ENCODE results near the gene VRK3.

Gene VRK3

DNA sequence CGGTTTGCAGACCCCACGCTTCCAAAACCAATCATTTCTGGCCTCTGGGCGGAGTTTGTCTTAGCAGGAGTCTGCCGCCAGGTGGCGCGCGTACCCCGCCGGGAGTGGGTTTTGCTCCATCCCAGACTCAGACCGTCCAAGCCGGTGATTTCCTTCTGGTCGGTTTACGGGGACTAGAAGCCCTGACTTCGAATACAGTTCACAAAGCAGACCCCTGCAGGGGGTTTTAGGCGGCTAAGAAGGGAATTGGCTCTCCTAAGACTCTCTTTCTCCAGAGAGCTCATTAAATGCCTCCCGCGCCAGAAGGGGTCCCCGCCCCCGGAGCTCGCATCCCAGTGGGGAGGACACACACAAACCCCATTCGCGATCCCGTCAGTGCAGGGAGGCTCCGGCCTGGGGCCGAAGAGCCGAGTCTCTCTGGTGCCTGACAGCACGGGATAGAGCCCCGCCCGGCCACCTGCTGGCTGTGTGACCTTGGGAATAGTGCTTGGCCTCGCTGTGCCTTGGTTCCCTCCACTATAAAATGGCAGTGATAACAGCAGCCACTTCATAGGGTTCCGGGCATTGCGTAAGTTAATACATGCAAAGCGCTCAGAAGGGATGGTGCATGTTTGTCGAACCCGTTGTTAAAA is 87.3 kb downstream of the VRK3 start:
- peaks cover 4% of the 10 kb centered on the region in 2 donors for H3K4me1 ChIP-seq (ENCODE audit: control insufficient read depth in 2 of 2, insufficient read depth in 2 of 2, low read length in 2 of 2)
- H3K27me3 ChIP-seq (ENCODE audit: control insufficient read depth in 2 of 2, insufficient read depth in 2 of 2, low read length in 2 of 2): no peaks in the 10 kb centered on the region
- H3K27ac ChIP-seq (ENCODE audit: low read depth in 2 of 2, low read length in 2 of 2): no peak overlapping the region
- peaks cover 0 to 1% of the 10 kb centered on the region in 2 donors for H3K36me3 ChIP-seq (ENCODE audit: control insufficient read depth in 2 of 2, insufficient read depth in 2 of 2, low read length in 2 of 2)
- H3K9me3 ChIP-seq (ENCODE audit: control insufficient read depth in 2 of 2, low read length in 2 of 2): no peaks in the 10 kb centered on the region
- peak overlapping the region; percentile 22 to 37 for H3K4me3 ChIP-seq (ENCODE audit: low read length in 2 of 2)
- no peak overlapping the region for H3K9ac ChIP-seq (ENCODE audit: low read depth in 1 of 2, low read length in 2 of 2)

DNA sequence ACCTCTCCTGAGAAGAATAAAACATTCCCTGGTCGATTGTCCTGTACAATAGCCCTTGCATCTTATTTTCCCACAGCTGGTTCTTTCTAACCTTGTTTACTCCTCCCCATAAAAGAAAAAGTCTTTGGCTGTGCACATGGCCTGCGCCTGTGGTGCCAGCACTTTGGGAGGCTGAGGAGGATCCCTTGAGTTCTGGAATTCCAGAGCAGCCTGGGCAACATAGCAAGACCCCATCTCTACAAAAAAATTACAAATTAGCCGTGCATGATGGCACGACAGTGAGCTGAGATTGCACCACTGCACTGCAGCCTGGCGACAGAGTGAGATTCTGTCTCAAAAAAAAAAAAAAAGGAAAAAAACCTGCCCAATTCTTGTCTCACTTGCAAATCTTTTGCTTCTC is 88.6 kb downstream of the VRK3 start:
- H3K36me3 ChIP-seq (ENCODE audit: control insufficient read depth in 2 of 2, insufficient read depth in 2 of 2, low read length in 2 of 2): peaks cover 0 to 4% of the 10 kb centered on the region in 2 donors
- H3K4me1 ChIP-seq (ENCODE audit: control insufficient read depth in 2 of 2, insufficient read depth in 2 of 2, low read length in 2 of 2): peaks cover 4% of the 10 kb centered on the region in 2 donors
- no peak overlapping the region for H3K9ac ChIP-seq (ENCODE audit: low read depth in 1 of 2, low read length in 2 of 2)
- H3K9me3 ChIP-seq (ENCODE audit: control insufficient read depth in 2 of 2, low read length in 2 of 2): no peaks in the 10 kb centered on the region
- no peak overlapping the region for H3K27ac ChIP-seq (ENCODE audit: low read depth in 2 of 2, low read length in 2 of 2)
- no peak overlapping the region for H3K4me3 ChIP-seq (ENCODE audit: low read length in 2 of 2)
- H3K27me3 ChIP-seq (ENCODE audit: control insufficient read depth in 2 of 2, insufficient read depth in 2 of 2, low read length in 2 of 2): no peaks in the 10 kb centered on the region

DNA sequence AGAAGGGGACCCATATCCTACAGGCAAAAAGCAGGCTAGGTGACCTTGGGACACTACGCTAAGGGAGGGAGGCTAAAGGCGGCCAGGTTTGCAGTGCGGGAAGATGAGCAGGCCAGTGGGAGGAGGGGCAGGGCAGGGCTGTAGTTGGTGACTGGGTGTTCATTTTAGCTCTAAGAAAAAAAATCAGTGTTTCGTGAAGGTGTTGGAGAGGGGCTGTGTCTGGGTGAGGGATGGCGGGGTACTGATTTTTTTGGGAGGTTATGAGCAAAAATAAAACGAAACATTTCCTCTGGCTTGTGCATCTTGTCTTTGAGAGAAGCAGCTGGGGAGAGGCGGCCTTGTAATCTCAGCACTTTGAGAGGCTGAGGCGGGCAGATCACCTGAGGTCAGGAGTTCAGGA is 91.5 kb downstream of the VRK3 start:
- H3K9me3 ChIP-seq (ENCODE audit: control insufficient read depth in 2 of 2, low read length in 2 of 2): no peaks in the 10 kb centered on the region
- H3K4me3 ChIP-seq (ENCODE audit: low read length in 2 of 2): no peak overlapping the region
- H3K27me3 ChIP-seq (ENCODE audit: control insufficient read depth in 2 of 2, insufficient read depth in 2 of 2, low read length in 2 of 2): no peaks in the 10 kb centered on the region
- H3K27ac ChIP-seq (ENCODE audit: low read depth in 2 of 2, low read length in 2 of 2): no peak overlapping the region
- H3K36me3 ChIP-seq (ENCODE audit: control insufficient read depth in 2 of 2, insufficient read depth in 2 of 2, low read length in 2 of 2): peaks cover 0 to 4% of the 10 kb centered on the region in 2 donors
- no peak overlapping the region for H3K9ac ChIP-seq (ENCODE audit: low read depth in 1 of 2, low read length in 2 of 2)
- peaks cover 4 to 6% of the 10 kb centered on the region in 2 donors for H3K4me1 ChIP-seq (ENCODE audit: control insufficient read depth in 2 of 2, insufficient read depth in 2 of 2, low read length in 2 of 2)

DNA sequence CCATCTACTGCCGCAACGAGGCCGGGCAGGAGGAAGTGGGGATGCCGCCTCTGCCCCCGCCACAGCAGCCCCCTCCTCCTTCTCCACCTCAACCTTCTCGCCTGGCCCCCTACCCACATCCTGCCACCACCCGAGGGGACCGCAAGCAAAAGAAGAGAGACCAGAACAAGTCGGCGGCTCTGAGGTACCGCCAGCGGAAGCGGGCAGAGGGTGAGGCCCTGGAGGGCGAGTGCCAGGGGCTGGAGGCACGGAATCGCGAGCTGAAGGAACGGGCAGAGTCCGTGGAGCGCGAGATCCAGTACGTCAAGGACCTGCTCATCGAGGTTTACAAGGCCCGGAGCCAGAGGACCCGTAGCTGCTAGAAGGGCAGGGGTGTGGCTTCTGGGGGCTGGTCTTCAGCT is 92.4 kb downstream of the VRK3 start:
- no peak overlapping the region for H3K4me3 ChIP-seq (ENCODE audit: low read length in 2 of 2)
- H3K4me1 ChIP-seq (ENCODE audit: control insufficient read depth in 2 of 2, insufficient read depth in 2 of 2, low read length in 2 of 2): peaks cover 3 to 10% of the 10 kb centered on the region in 2 donors

DNA sequence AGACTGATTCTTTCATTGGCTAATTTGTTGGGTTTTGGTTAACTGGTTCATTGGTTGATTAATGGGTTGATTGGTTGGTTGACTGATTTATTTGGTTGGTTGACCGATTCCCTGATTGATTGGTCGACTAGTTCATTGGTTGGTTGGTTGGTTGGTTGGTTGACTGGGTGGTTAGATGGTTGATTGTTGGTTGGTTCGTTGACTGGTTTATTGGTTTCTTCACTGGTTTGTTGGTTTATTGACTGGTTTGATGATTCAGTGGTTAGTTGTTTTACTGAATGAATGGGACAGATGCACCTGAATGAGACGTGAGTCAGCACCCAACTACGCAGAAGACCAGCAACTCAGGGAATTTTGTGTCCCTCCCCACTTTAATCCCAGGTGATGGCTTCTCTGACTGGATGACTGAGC is 93.1 kb downstream of the VRK3 start:
- H3K9me3 ChIP-seq (ENCODE audit: control insufficient read depth in 2 of 2, low read length in 2 of 2): no peaks in the 10 kb centered on the region
- peaks cover 8 to 14% of the 10 kb centered on the region in 2 donors for H3K4me1 ChIP-seq (ENCODE audit: control insufficient read depth in 2 of 2, insufficient read depth in 2 of 2, low read length in 2 of 2)
- no peak overlapping the region for H3K27ac ChIP-seq (ENCODE audit: low read depth in 2 of 2, low read length in 2 of 2)
- no peak overlapping the region for H3K4me3 ChIP-seq (ENCODE audit: low read length in 2 of 2)
- peaks cover 0 to 12% of the 10 kb centered on the region in 2 donors for H3K36me3 ChIP-seq (ENCODE audit: control insufficient read depth in 2 of 2, insufficient read depth in 2 of 2, low read length in 2 of 2)
- no peak overlapping the region for H3K9ac ChIP-seq (ENCODE audit: low read depth in 1 of 2, low read length in 2 of 2)
- no peaks in the 10 kb centered on the region for H3K27me3 ChIP-seq (ENCODE audit: control insufficient read depth in 2 of 2, insufficient read depth in 2 of 2, low read length in 2 of 2)

More for the DNA sequence above, 92.4 kb downstream of the VRK3 start:
- peaks cover 0 to 5% of the 10 kb centered on the region in 2 donors for H3K36me3 ChIP-seq (ENCODE audit: control insufficient read depth in 2 of 2, insufficient read depth in 2 of 2, low read length in 2 of 2)
- H3K9ac ChIP-seq (ENCODE audit: low read depth in 1 of 2, low read length in 2 of 2): no peak overlapping the region
- H3K27me3 ChIP-seq (ENCODE audit: control insufficient read depth in 2 of 2, insufficient read depth in 2 of 2, low read length in 2 of 2): no peaks in the 10 kb centered on the region
- no peaks in the 10 kb centered on the region for H3K9me3 ChIP-seq (ENCODE audit: control insufficient read depth in 2 of 2, low read length in 2 of 2)
- no peak overlapping the region for H3K27ac ChIP-seq (ENCODE audit: low read depth in 2 of 2, low read length in 2 of 2)

DNA sequence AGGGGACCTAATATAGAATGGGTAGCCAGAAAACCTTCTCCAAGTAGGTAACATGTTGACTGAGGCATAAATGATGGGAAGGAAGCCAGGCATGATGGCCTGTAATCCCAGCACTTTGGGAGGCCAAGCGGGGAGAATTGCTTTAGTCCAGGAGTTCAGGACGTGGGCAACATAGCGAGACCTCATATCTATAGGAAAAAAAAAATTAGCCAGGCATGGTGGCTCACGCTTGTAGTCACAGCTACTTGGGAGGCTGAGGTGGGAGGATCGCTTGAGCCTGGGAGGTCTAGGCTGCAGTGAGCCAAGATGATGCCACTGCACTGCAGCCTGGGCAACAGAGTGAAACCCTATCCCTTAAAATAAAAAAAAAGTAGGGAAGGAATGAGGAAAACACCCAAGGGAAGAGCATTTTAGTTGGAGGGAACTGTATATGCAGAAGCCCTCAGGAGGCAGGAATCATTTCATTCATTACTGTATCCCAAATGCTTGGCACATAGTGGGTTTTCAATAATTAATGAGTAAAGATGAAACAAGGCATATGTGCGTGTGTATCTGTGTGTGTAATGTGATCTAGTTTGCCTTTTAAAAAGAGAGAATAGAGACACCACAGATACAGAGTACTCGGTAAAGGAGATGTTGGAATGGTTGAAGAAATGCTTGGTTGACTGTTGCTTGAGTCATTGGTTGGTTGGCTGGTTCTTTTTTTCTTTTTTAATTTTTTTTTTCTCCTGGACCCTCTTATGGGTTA is 93.7 kb downstream of the VRK3 start:
- no peak overlapping the region for H3K27ac ChIP-seq (ENCODE audit: low read depth in 2 of 2, low read length in 2 of 2)
- peaks cover 8 to 14% of the 10 kb centered on the region in 2 donors for H3K4me1 ChIP-seq (ENCODE audit: control insufficient read depth in 2 of 2, insufficient read depth in 2 of 2, low read length in 2 of 2)
- no peaks in the 10 kb centered on the region for H3K9me3 ChIP-seq (ENCODE audit: control insufficient read depth in 2 of 2, low read length in 2 of 2)
- no peaks in the 10 kb centered on the region for H3K27me3 ChIP-seq (ENCODE audit: control insufficient read depth in 2 of 2, insufficient read depth in 2 of 2, low read length in 2 of 2)
- no peak overlapping the region for H3K9ac ChIP-seq (ENCODE audit: low read depth in 1 of 2, low read length in 2 of 2)
- peaks cover 0 to 17% of the 10 kb centered on the region in 2 donors for H3K36me3 ChIP-seq (ENCODE audit: control insufficient read depth in 2 of 2, insufficient read depth in 2 of 2, low read length in 2 of 2)
- H3K4me3 ChIP-seq (ENCODE audit: low read length in 2 of 2): no peak overlapping the region

DNA sequence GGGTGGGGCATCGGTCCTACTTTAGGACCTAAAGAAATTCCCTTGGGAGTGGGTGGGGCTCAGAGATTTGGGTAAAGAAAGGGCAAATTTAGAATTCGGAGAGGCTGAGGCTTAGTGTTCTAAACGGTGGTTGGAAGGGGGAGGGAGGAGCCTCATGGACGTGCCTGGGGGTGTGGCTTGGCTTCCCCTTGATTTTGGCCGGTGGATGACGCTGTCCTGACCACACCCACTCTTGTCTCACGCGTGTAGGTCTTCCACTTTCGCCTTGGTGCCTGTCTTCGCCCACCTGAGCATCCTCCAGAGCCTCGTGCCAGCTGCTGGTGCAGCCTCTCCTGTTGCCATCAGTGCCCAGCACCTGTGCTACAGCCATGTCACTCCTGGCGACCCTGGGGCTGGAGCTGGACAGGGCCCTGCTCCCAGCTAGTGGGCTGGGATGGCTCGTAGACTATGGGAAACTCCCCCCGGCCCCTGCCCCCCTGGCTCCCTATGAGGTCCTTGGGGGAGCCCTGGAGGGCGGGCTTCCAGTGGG is 94.6 kb downstream of the VRK3 start:
- Histone ChIP-seq H3K27ac (ENCODE audit: low read depth in 2 of 2, low read length in 2 of 2) (peak overlapping the region in 1 of 2 donors; percentile 97), H3K9ac (ENCODE audit: low read depth in 1 of 2, low read length in 2 of 2) (no peak overlapping the region), H3K9me3 (ENCODE audit: control insufficient read depth in 2 of 2, low read length in 2 of 2) (no peaks in the 10 kb centered on the region), H3K4me1 (ENCODE audit: control insufficient read depth in 2 of 2, insufficient read depth in 2 of 2, low read length in 2 of 2) (peaks cover 8 to 14% of the 10 kb centered on the region in 2 donors), H3K27me3 (ENCODE audit: control insufficient read depth in 2 of 2, insufficient read depth in 2 of 2, low read length in 2 of 2) (no peaks in the 10 kb centered on the region), H3K36me3 (ENCODE audit: control insufficient read depth in 2 of 2, insufficient read depth in 2 of 2, low read length in 2 of 2) (peaks cover 0 to 19% of the 10 kb centered on the region in 2 donors), H3K4me3 (ENCODE audit: low read length in 2 of 2) (peak overlapping the region; percentile 11 to 90)

DNA sequence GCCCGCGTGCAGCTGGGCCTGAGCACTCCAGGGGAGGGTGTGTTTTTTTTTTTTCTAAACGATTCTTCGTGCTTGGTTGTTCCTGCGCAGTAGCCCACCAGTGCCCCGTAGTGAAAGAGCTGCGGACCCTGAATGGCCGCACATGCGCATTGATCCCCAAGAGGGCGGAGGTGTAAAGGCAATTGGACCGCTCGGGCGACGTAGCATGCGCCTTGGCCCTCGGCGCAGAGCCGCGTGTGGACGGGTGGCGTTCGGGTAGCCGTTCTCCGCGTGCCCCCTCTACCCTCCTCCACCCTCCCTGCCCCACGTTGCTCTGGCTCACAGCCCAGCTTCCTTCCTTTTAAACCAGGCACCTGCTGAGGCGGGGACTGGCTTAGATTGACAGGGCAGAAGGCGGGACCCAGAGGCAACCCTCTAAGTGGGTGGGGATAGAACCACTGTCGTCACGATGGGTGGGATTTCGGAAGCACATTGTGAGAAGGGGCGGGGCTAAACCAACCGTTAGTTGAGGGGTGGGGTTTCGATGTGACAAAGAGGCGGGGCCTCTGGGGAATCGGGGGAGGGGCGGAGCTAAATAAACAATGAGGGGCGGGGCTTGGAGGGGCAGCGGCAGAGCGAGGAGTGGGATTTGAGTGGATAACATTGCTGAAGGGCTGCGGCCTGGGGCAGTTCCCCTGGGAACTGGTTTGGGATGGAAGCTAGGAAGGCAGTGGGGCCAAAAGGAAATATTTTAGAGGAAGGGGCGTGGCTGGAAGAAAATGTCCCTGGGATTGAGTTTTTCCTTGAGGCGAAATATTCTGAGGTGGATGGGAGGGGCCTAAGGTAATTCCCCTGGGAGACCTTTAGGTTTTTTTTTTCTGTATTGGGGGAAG is 95.3 kb downstream of the VRK3 start:
- H3K27ac ChIP-seq (ENCODE audit: low read depth in 2 of 2, low read length in 2 of 2): peak overlapping the region; percentile 93 to 97
- peaks cover 8 to 14% of the 10 kb centered on the region in 2 donors for H3K4me1 ChIP-seq (ENCODE audit: control insufficient read depth in 2 of 2, insufficient read depth in 2 of 2, low read length in 2 of 2)
- H3K36me3 ChIP-seq (ENCODE audit: control insufficient read depth in 2 of 2, insufficient read depth in 2 of 2, low read length in 2 of 2): peaks cover 0 to 21% of the 10 kb centered on the region in 2 donors
- H3K9me3 ChIP-seq (ENCODE audit: control insufficient read depth in 2 of 2, low read length in 2 of 2): no peaks in the 10 kb centered on the region
- no peaks in the 10 kb centered on the region for H3K27me3 ChIP-seq (ENCODE audit: control insufficient read depth in 2 of 2, insufficient read depth in 2 of 2, low read length in 2 of 2)
- peak overlapping the region; percentile 90 to 96 for H3K4me3 ChIP-seq (ENCODE audit: low read length in 2 of 2)
- H3K9ac ChIP-seq (ENCODE audit: low read depth in 1 of 2, low read length in 2 of 2): peak overlapping the region; percentile 87 to 90

DNA sequence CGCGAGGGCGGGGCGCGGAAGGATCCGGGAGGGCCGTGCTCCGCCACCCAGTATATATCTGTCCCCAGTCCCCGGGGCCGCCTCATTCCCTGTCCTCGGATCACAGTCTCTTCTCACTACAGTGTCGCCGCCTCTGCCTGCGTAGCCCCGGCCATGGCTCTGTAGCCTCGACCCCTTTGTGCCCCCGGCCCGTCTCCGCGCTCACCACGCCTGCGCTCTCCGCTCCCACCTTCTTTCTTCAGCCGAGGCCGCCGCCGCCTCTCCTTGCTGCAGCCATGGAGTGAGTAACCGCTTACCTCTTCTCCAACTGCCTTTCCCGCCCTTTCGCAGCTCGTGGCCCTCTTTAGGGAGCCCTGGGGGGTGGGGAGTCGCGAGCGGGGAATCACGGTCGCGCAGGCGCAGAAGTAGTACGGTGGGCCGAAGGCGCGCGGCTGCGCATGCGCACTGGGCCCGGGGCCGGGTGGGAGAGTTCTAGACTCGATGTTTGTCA is 96.0 kb downstream of the VRK3 start, which contains the start of the genes ATF5 and NUP62:
Gene ATF5 (plus strand): TSS at position 85 of the 490 bp plus-strand sequence. CDS start 1,646 bp downstream, outside the sequence.
Gene NUP62 (minus strand): TSS at position 384 of the 490 bp plus-strand sequence. CDS start 19,697 bp downstream, outside the sequence.
- H3K4me3 ChIP-seq (ENCODE audit: low read length in 2 of 2): peak within 1 kb of the TSS; percentile 90 to 96
- no peaks in the 10 kb centered on the region for H3K9me3 ChIP-seq (ENCODE audit: control insufficient read depth in 2 of 2, low read length in 2 of 2)
- peaks cover 8 to 14% of the 10 kb centered on the region in 2 donors for H3K4me1 ChIP-seq (ENCODE audit: control insufficient read depth in 2 of 2, insufficient read depth in 2 of 2, low read length in 2 of 2)
- peak within 1 kb of the TSS; percentile 93 to 97 for H3K27ac ChIP-seq (ENCODE audit: low read depth in 2 of 2, low read length in 2 of 2)
- peak within 1 kb of the TSS; percentile 87 to 90 for H3K9ac ChIP-seq (ENCODE audit: low read depth in 1 of 2, low read length in 2 of 2)
- no peaks in the 10 kb centered on the region for H3K27me3 ChIP-seq (ENCODE audit: control insufficient read depth in 2 of 2, insufficient read depth in 2 of 2, low read length in 2 of 2)
- peaks cover under 1 to 27% of the 10 kb centered on the region in 2 donors for H3K36me3 ChIP-seq (ENCODE audit: control insufficient read depth in 2 of 2, insufficient read depth in 2 of 2, low read length in 2 of 2)

Data from mucosa of rectum (tissue), 2 donors.